Lower leg skin (tissue), 3 donors: ENCODE results near the gene UNKL.

Experiments
- CTCF ChIP-seq, 3 donors: fragments of 450-650 bp; IDR thresholded peaks; one replicate each; pipeline ENCODE4 v1.5.1; 2016; ENCODE audit warnings: antibody characterized with exemption in 3 of 3, mild to moderate bottlenecking in 3 of 3, moderate library complexity in 2 of 3
- POLR2A ChIP-seq, 2 donors: fragments of 450-650 bp; IDR thresholded peaks; one replicate each; pipeline ENCODE4 v1.6.1; 2016 to 2017; ENCODE audit warnings: antibody characterized with exemption in 2 of 2, mild to moderate bottlenecking in 1 of 2, moderate library complexity in 1 of 2

DNA sequence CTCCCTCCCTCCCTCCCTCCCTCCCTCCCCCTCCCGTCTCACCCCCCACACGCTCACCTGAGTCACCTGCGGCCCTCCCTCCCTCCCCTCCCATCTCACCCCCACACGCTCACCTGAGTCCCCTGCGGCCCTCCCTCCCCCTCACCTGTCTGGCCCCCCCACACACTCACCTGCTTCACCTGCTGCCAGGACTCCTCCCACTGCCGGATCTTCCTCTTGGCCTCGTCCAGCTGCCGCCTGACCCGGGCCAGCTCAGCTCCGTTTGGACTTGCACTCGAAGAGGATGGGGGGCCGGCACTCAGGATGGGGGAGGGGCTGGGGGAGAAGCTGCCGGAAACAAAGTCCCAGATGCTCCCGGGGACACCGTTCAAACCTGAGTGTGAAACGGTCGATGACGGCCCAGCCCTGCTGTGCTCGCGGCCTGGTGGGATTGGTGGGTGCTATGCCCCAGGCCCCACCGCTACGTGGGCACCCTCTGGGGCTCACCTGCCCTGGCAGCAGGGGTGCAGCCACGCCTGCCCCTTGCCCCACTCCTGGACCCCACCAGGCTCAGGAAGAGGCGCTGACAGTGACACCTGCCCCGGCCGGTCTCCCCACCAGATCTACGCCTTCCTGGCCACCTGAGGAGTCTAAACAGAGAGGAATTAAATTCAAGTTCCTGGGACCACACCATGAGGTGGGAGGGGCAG, 46.9 kb downstream of the UNKL start:
- TF ChIP-seq CTCF (IDR thresholded peaks at IDR 0.05), result no peak
- no peak for TF ChIP-seq POLR2A (IDR thresholded peaks at IDR 0.05)
